K562 (cell line): ENCODE results near the gene SFTPA2. TPM values are rescaled to one million over a fixed set of nuclear protein-coding genes. Genes with fewer than 3 reads are reported as not detected.
A peak's percentile ranks its signal among the peaks of the same experiment; 100 is the strongest.
"Not testable (repeated sequence)": the region's sequence is repeated elsewhere in the genome, so short reads cannot be mapped to it uniquely, and the experiment has no call there.

Experiments
- ATAC-seq: fragments of 200-7000 bp; cut with Tn5 transposase; 3 replicates; pipeline ENCODE4 v1.9.1; 2020; ENCODE audit warnings: moderate library complexity
- BruUV-seq: library from RNA; stranded (reverse); fragments of 400-500 nt; replicated peaks from 2 replicates; lab custom pipeline; 2021; lab: Mats Ljungman, UMichigan
- CTCF ChIA-PET: fragments of 300-600 bp; formaldehyde crosslinking; extraction: SDS; loops from one replicate; lab custom pipeline; 2021; ENCODE audit warnings: low intra/inter-chr PET ratio; lab: Yijun Ruan, JAX
- POLR2A ChIA-PET: fragments of 300-600, 350-650 bp; sonication (Branson Sonifier 250); formaldehyde crosslinking; extraction: SDS; loops from one replicate; lab custom pipeline; 2021; ENCODE audit warnings: antibody characterized with exemption, inconsistent platforms; lab: Yijun Ruan, JAX
- DNase-seq, 4 experiments: peaks; one replicate each; pipeline versions ENCODE4 v3.0.0 to v3.0.0-alpha.2; 2011 to 2018; ENCODE audit warnings: low spot score in 3 of 4, mixed read lengths in 3 of 4; ENCODE audit errors: extremely low read depth in 1 of 4
- FAIRE-seq: peaks from 2 replicates; lab custom pipeline; 2011; peaks lifted over from hg19 to GRCh38; lab: Jason Lieb, UNC
- H2AFZ ChIP-seq: 2 replicates; pipeline ENCODE4 v1.6.0; 2011; ENCODE audit warnings: low read depth, low read length, control low read depth, inconsistent platforms
- H3K27ac ChIP-seq: fragments of 200-600 bp; 3 replicates; pipeline ENCODE4 v1.8.0; 2011; ENCODE audit warnings: low read depth, mild to moderate bottlenecking, control low read depth, inconsistent platforms, low read length, moderate library complexity, mixed read lengths; ENCODE audit errors: extremely low read depth
- H3K27me3 ChIP-seq, 2 experiments: fragments of 300-600 bp in 1 of 2; 2 replicates in 1 of 2; 3 replicates in 1 of 2; pipeline versions ENCODE4 v1.6.0 to v1.8.0; 2011; ENCODE audit warnings: inconsistent platforms in 2 of 2, low read length in 2 of 2, mild to moderate bottlenecking in 1 of 2, mixed read lengths in 1 of 2, moderate library complexity in 1 of 2; ENCODE audit not compliant: control insufficient read depth in 2 of 2, insufficient read depth in 2 of 2
- H3K36me3 ChIP-seq: fragments of 300-600 bp; 3 replicates; pipeline ENCODE4 v1.8.0; 2011; ENCODE audit warnings: mild to moderate bottlenecking, low read length, inconsistent platforms; ENCODE audit not compliant: control insufficient read depth, insufficient read depth
- H3K4me1 ChIP-seq, 2 experiments: fragments of 200-600 bp in 1 of 2; replicated peaks in 1 of 2; 2 replicates in 1 of 2; 3 replicates in 1 of 2; pipeline versions ENCODE4 v1.5.1 to v1.8.0; 2011; ENCODE audit warnings: inconsistent platforms in 2 of 2, low read length in 2 of 2, mild to moderate bottlenecking in 1 of 2, mixed read lengths in 1 of 2, moderate library complexity in 1 of 2; ENCODE audit not compliant: control insufficient read depth in 2 of 2, insufficient read depth in 2 of 2
- H3K4me2 ChIP-seq: 2 replicates; pipeline ENCODE4 v1.6.1; 2011; ENCODE audit warnings: low read length, control low read depth, inconsistent platforms, mixed read lengths; ENCODE audit not compliant: insufficient read depth
- H3K4me3 ChIP-seq: fragments of 200-600 bp; sonication (generic), shearing (Covaris generic); 2 replicates; pipeline ENCODE4 v1.5.1; 2016; ENCODE audit warnings: control low read depth, inconsistent platforms
- H3K79me2 ChIP-seq: fragments of 200-600 bp; 3 replicates; pipeline ENCODE4 v1.8.0; 2011; ENCODE audit warnings: low read length, inconsistent platforms; ENCODE audit not compliant: control insufficient read depth, insufficient read depth
- H3K9ac ChIP-seq, 2 experiments: 2 replicates each; pipeline versions ENCODE4 v1.6.0 to v1.6.1; 2011; ENCODE audit warnings: low read depth in 2 of 2, low read length in 2 of 2, control low read depth in 1 of 2, inconsistent platforms in 1 of 2, mild to moderate bottlenecking in 1 of 2, mixed read lengths in 1 of 2; ENCODE audit not compliant: insufficient read depth in 1 of 2
- H3K9me1 ChIP-seq: one replicate; pipeline ENCODE4 v1.6.0; 2011; ENCODE audit warnings: inconsistent platforms, mild to moderate bottlenecking, low read length, moderate library complexity; ENCODE audit not compliant: control insufficient read depth, insufficient read depth
- H3K9me3 ChIP-seq: replicated peaks from 2 replicates; pipeline ENCODE4 v1.5.1; 2011; ENCODE audit warnings: low read depth, low read length, inconsistent platforms; ENCODE audit not compliant: control insufficient read depth, insufficient read depth
- H4K20me1 ChIP-seq: replicated peaks from 2 replicates; pipeline ENCODE4 v1.6.1; 2011; ENCODE audit warnings: low read length, inconsistent platforms, mixed read lengths; ENCODE audit not compliant: control insufficient read depth, insufficient read depth
- WGBS: fragments of 100-300 bp; shearing (Covaris generic); methylation state at CpG from one replicate; pipeline ENCODE4 v1.1.6; 2016; ENCODE audit warnings: low coverage, mixed read lengths; ENCODE audit not compliant: insufficient coverage; ENCODE audit errors: missing lambda C conversion rate; 5-methylcytosine and 5-hydroxymethylcytosine counted together
- in situ Hi-C: fragments of 300-500 bp; cut with MboI; formaldehyde crosslinking; loops from 4 replicates; pipeline ENCODE4 v1.15.0; 2018; ENCODE audit warnings: inconsistent platforms, mixed read lengths
- intact Hi-C: fragments of 100-400 bp; cut with micrococcal nuclease; formaldehyde crosslinking; loops from 2 replicates; pipeline ENCODE4 v1.14.2; 2022
- polyA plus RNA-seq, 8 experiments: library from polyadenylated mRNA; depleted of rRNA in 4 of 8; stranded (reverse) in 5 of 8; unstranded in 3 of 8; fragments of >200 nt; fragmentation: Nextera tagmentation in 2 of 8; fragmentation: Illumina TruSeq in 1 of 8; extraction: Ambion mirVana in 2 of 8; extraction: Trizol in 1 of 8; gene quantifications; 2 replicates each; pipeline versions ENCODE4 v1.2.1 to v1.2.3, GENCODE V29; 2011 to 2014; ENCODE audit warnings: inconsistent platforms in 1 of 8, missing spikeins in 1 of 8
- total RNA-seq, 7 experiments: library from RNA; depleted of rRNA in 6 of 7; stranded (reverse); fragments of >200 nt in 6 of 7; fragmentation: Illumina TruSeq in 2 of 7; extraction: Trizol in 2 of 7; gene quantifications; 2 replicates each; pipeline versions ENCODE4 v1.2.1 to v1.2.3, GENCODE V29; 2011 to 2021; ENCODE audit warnings: low replicate concordance in 1 of 7
- TF ChIP-seq, protein P1 (sequence below), 3 experiments: IDR thresholded peaks in 2 of 3; conservative IDR thresholded peaks in 1 of 3; 2 replicates each; pipeline ENCODE4 v1.5.1; 2011 to 2012; ENCODE audit warnings: low read length in 3 of 3, mild to moderate bottlenecking in 3 of 3, control low read depth in 2 of 3, improper control_type of control experiment in 1 of 3, inconsistent platforms in 1 of 3, low read depth in 1 of 3, mixed read lengths in 1 of 3, moderate library complexity in 1 of 3; ENCODE audit not compliant: insufficient read depth in 2 of 3
- TF ChIP-seq, protein P2 (sequence below): IDR thresholded peaks from 2 replicates; pipeline ENCODE4 v1.6.1; 2011; ENCODE audit warnings: borderline replicate concordance, low read depth, mild to moderate bottlenecking, moderate library complexity, low read length; ENCODE audit not compliant: insufficient read depth, poor library complexity, severe bottlenecking

SFTPA2 gene
- total and polyA plus RNA-seq, 9 of the 15 experiments (the other 6 are each of a cell fraction or from before 2014, with no cell fraction given), result 4.1 TPM; not detected in 8

DNA sequence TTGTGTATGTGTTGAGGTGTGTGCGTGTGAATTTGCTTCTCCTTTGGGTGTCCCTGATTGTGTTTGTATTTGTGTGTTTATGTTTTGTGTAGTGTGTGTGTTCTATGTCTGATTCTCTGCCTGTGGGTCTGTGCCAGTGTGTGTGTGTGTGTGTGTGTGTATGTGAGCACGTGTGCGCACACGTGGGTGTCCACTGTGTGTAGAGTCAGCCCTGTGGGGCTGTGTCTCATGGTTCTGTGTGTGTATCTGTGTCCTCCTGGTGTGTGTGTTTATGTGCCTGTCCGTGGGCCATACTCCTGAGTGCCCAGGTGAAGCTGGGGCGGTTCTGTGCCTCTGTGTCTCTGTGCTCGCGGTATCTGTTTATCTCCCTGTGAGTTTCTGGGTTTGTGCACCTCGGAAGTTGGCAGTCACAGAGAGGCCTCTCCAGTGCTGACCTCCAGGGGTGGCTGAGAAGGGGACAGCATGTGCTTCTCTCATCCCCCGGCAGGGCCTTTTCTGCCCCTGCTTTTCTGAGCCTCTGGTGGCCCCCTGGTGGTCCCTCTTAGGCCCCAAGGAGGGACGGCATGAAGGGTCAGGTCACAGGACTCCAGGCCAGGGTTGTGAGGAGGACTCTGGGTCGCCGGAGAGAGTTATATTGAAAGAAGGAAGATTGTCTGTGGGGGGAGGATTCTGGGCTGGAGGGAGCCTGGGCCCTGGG lies 36.9 kb downstream of the SFTPA2 start:
- TF ChIP-seq, protein P1, sequence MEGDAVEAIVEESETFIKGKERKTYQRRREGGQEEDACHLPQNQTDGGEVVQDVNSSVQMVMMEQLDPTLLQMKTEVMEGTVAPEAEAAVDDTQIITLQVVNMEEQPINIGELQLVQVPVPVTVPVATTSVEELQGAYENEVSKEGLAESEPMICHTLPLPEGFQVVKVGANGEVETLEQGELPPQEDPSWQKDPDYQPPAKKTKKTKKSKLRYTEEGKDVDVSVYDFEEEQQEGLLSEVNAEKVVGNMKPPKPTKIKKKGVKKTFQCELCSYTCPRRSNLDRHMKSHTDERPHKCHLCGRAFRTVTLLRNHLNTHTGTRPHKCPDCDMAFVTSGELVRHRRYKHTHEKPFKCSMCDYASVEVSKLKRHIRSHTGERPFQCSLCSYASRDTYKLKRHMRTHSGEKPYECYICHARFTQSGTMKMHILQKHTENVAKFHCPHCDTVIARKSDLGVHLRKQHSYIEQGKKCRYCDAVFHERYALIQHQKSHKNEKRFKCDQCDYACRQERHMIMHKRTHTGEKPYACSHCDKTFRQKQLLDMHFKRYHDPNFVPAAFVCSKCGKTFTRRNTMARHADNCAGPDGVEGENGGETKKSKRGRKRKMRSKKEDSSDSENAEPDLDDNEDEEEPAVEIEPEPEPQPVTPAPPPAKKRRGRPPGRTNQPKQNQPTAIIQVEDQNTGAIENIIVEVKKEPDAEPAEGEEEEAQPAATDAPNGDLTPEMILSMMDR (IDR thresholded peaks at IDR 0.05 in 2 of 3, conservative IDR thresholded peaks at IDR 0.05 in 1 of 3; ENCODE audit: insufficient read depth in 2 of 3, low read depth in 1 of 3, low read length in 3 of 3), result peak in 1 of 3 experiments; percentile 89; a peak in 2 of 6 replicates
- TF ChIP-seq, protein P2, sequence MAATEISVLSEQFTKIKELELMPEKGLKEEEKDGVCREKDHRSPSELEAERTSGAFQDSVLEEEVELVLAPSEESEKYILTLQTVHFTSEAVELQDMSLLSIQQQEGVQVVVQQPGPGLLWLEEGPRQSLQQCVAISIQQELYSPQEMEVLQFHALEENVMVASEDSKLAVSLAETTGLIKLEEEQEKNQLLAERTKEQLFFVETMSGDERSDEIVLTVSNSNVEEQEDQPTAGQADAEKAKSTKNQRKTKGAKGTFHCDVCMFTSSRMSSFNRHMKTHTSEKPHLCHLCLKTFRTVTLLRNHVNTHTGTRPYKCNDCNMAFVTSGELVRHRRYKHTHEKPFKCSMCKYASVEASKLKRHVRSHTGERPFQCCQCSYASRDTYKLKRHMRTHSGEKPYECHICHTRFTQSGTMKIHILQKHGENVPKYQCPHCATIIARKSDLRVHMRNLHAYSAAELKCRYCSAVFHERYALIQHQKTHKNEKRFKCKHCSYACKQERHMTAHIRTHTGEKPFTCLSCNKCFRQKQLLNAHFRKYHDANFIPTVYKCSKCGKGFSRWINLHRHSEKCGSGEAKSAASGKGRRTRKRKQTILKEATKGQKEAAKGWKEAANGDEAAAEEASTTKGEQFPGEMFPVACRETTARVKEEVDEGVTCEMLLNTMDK, result peak; percentile 9
- POLR2A ChIA-PET, H3K9ac ChIP-seq, H3K79me2 ChIP-seq, intact Hi-C loops, CTCF ChIA-PET, H3K4me3 ChIP-seq, H3K36me3 ChIP-seq, H3K4me1 ChIP-seq, in situ Hi-C loops, H3K27ac ChIP-seq, H3K9me3 ChIP-seq, H4K20me1 ChIP-seq, BruUV-seq, H3K9me1 ChIP-seq, H2AFZ ChIP-seq, H3K4me2 ChIP-seq, DNase-seq: not testable (repeated sequence)
- FAIRE-seq, result peak; percentile 88
- H3K27me3 ChIP-seq, result peaks cover 0 to 11% of the 10 kb centered on the region in 2 experiments; a peak in 3 of 5 replicates
- ATAC-seq, result peak; percentile 92
- WGBS, result 2% methylated on average over 7 of the region's 13 CpGs

DNA sequence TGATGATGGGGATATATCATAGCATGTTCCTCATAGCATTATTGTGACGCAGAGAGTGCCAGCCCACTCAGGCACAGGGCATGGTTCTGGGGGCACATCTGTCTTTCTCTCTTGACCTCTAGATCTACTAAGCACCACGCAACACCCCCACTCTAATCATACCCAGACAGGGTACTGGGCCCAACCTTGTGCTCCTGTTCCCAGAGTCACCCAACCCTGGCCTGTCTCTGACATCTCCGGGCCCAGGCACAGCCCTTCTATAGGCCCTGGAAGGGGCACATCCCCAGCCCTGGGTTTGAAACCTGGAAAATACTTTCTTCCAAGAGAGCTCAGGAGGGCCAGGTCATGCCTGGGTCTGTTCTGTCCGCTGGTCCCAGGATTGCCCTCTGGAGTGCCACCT lies 37.7 kb downstream of the SFTPA2 start:
- in situ Hi-C loops, H3K4me3 ChIP-seq: not testable (repeated sequence)

More for the DNA sequence above, 37.7 kb downstream of the SFTPA2 start:
- H3K4me1 ChIP-seq, H4K20me1 ChIP-seq, CTCF ChIA-PET, DNase-seq, H3K27ac ChIP-seq, H3K4me2 ChIP-seq, H3K36me3 ChIP-seq, intact Hi-C loops, H3K79me2 ChIP-seq, H3K9me1 ChIP-seq, ATAC-seq, POLR2A ChIA-PET, BruUV-seq, FAIRE-seq, H3K9me3 ChIP-seq, H2AFZ ChIP-seq, H3K9ac ChIP-seq: not testable (repeated sequence)
- 0% methylated on average over 2 of the region's 4 CpGs for WGBS
- H3K27me3 ChIP-seq, result peaks cover 0 to 11% of the 10 kb centered on the region in 2 experiments; a peak in 3 of 5 replicates
